ENCODE data around the gene VPS29.
A peak's percentile ranks its signal among the peaks of the same experiment; 100 is the strongest.
"Not testable (repeated sequence)": the region's sequence is repeated elsewhere in the genome, so short reads cannot be mapped to it uniquely, and the experiment has no call there.

Gene VPS29

GRCh38 chr12:110520876-110521712, 19.2 kb upstream of the VPS29 start:
- not testable (repeated sequence) for H3K27me3 ChIP-seq (ENCODE audit: control insufficient read depth in 1 of 2, insufficient read depth in 2 of 2, low read length in 2 of 2); H3K4me1 ChIP-seq (ENCODE audit: control insufficient read depth, insufficient read depth, low read length); H3K9ac ChIP-seq (ENCODE audit: low read length in 2 of 2); H3K36me3 ChIP-seq (ENCODE audit: control insufficient read depth in 2 of 2, insufficient read depth in 2 of 2, low read length in 2 of 2); H3K27ac ChIP-seq (ENCODE audit: low read length); H3K4me3 ChIP-seq (ENCODE audit: low read length in 2 of 2); H3K9me3 ChIP-seq (ENCODE audit: control insufficient read depth in 2 of 2, low read length in 2 of 2)

- not testable (repeated sequence) for H3K27ac ChIP-seq (ENCODE audit: low read length); H3K36me3 ChIP-seq (ENCODE audit: control insufficient read depth in 2 of 2, insufficient read depth in 2 of 2, low read length in 2 of 2); H3K4me3 ChIP-seq (ENCODE audit: low read length in 2 of 2); H3K9me3 ChIP-seq (ENCODE audit: control insufficient read depth in 2 of 2, low read length in 2 of 2); H3K27me3 ChIP-seq (ENCODE audit: control insufficient read depth in 1 of 2, insufficient read depth in 2 of 2, low read length in 2 of 2); H3K9ac ChIP-seq (ENCODE audit: low read length in 2 of 2); H3K4me1 ChIP-seq (ENCODE audit: control insufficient read depth, insufficient read depth, low read length)
Measured at GRCh38 chr12:110518014-110518413, 16.1 kb upstream of the VPS29 start.

DNA sequence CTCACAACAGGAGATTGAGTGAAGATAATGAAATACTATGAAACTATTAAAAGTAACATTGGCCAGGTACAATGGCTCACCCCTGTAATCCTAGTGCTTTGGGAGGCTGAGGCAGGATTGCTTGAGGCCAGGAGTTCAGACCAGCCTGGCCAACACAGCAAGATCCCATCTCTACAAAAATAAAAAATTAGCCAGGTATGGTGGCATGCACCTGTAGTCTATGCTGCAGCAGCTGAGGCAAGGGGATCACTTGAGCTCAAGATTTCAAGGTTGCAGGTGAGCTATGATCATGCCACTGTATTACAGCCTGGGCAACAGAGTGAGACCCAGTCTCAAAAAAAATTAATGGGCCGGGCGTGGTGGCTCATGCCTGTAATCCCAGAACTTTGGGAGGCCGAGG, 15.1 kb upstream of the VPS29 start:
- Histone ChIP-seq H3K36me3 (ENCODE audit: control insufficient read depth in 2 of 2, insufficient read depth in 2 of 2, low read length in 2 of 2) (no peaks in the 10 kb centered on the region), H3K27ac (ENCODE audit: low read length) (no peak overlapping the region), H3K27me3 (ENCODE audit: control insufficient read depth in 1 of 2, insufficient read depth in 2 of 2, low read length in 2 of 2) (no peaks in the 10 kb centered on the region), H3K4me3 (ENCODE audit: low read length in 2 of 2) (no peak overlapping the region), H3K4me1 (ENCODE audit: control insufficient read depth, insufficient read depth, low read length) (no peaks in the 10 kb centered on the region), H3K9me3 (ENCODE audit: control insufficient read depth in 2 of 2, low read length in 2 of 2) (no peaks in the 10 kb centered on the region), H3K9ac (ENCODE audit: low read length in 2 of 2) (no peak overlapping the region)

GRCh38 chr12:110514363-110514762, 12.5 kb upstream of the VPS29 start:
- no peaks in the 10 kb centered on the region for H3K9me3 ChIP-seq (ENCODE audit: control insufficient read depth in 2 of 2, low read length in 2 of 2)
- no peaks in the 10 kb centered on the region for H3K4me1 ChIP-seq (ENCODE audit: control insufficient read depth, insufficient read depth, low read length)
- H3K4me3 ChIP-seq (ENCODE audit: low read length in 2 of 2): no peak overlapping the region
- H3K27me3 ChIP-seq (ENCODE audit: control insufficient read depth in 1 of 2, insufficient read depth in 2 of 2, low read length in 2 of 2): no peaks in the 10 kb centered on the region
- no peak overlapping the region for H3K9ac ChIP-seq (ENCODE audit: low read length in 2 of 2)
- H3K36me3 ChIP-seq (ENCODE audit: control insufficient read depth in 2 of 2, insufficient read depth in 2 of 2, low read length in 2 of 2): no peaks in the 10 kb centered on the region
- H3K27ac ChIP-seq (ENCODE audit: low read length): no peak overlapping the region

GRCh38 chr12:110513842-110514241, 11.9 kb upstream of the VPS29 start:
- Histone ChIP-seq H3K36me3 (ENCODE audit: control insufficient read depth in 2 of 2, insufficient read depth in 2 of 2, low read length in 2 of 2) (no peaks in the 10 kb centered on the region), H3K27me3 (ENCODE audit: control insufficient read depth in 1 of 2, insufficient read depth in 2 of 2, low read length in 2 of 2) (no peaks in the 10 kb centered on the region)

DNA sequence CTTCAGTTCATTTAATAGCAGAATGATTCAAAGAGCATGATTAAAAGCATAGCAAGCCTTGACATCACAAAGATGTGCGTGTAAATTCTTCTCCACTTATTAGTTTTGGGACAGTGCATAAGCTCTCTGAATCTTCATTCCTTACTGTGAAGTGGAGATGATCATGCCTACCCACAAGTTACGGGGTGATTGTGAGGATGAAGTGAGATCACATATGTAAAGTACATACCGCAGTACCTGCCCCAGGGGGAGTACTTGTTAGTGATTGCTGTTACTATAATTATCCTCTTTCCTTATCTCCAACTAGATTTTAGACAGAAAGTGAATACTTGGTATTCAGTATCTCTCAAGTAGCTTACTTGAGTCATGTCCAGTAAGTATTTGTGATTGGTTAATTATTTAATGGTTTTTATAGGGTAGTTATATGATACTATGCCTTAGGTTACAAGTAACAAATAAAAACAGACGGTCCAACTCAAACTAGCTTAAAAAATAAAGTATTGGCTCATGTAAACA, 6.2 kb upstream of the VPS29 start:
- Histone ChIP-seq H3K36me3 (ENCODE audit: control insufficient read depth in 2 of 2, insufficient read depth in 2 of 2, low read length in 2 of 2) (no peaks in the 10 kb centered on the region), H3K4me1 (ENCODE audit: control insufficient read depth, insufficient read depth, low read length) (no peaks in the 10 kb centered on the region), H3K27ac (ENCODE audit: low read length) (no peak overlapping the region), H3K27me3 (ENCODE audit: control insufficient read depth in 1 of 2, insufficient read depth in 2 of 2, low read length in 2 of 2) (no peaks in the 10 kb centered on the region), H3K9ac (ENCODE audit: low read length in 2 of 2) (no peak overlapping the region), H3K9me3 (ENCODE audit: control insufficient read depth in 2 of 2, low read length in 2 of 2) (no peaks in the 10 kb centered on the region), H3K4me3 (ENCODE audit: low read length in 2 of 2) (no peak overlapping the region)

More at GRCh38 chr12:110513842-110514241, 11.9 kb upstream of the VPS29 start:
- Histone ChIP-seq H3K4me3 (ENCODE audit: low read length in 2 of 2) (no peak overlapping the region), H3K9ac (ENCODE audit: low read length in 2 of 2) (no peak overlapping the region), H3K9me3 (ENCODE audit: control insufficient read depth in 2 of 2, low read length in 2 of 2) (no peaks in the 10 kb centered on the region), H3K4me1 (ENCODE audit: control insufficient read depth, insufficient read depth, low read length) (no peaks in the 10 kb centered on the region), H3K27ac (ENCODE audit: low read length) (no peak overlapping the region)

DNA sequence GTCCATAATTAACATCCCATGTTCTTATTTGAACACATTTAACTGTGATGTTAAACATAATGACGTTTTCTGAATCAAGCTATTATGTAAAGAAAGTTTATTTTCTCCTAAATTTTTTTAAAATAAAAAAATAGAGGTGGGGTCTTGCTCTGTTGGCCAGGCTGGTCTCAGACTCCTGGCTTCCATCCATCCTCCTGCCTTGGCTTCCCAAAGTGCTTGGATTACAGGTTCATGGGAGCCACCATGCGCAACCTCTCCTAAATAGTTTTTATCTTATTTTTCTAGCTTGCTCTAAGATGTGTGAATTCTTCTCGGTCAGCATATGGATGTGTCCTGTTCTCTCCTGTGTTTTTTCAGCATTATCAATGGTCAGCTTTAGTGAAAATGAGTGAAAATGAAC, 3.4 kb upstream of the VPS29 start:
- Histone ChIP-seq H3K27ac (ENCODE audit: low read length) (no peak overlapping the region), H3K27me3 (ENCODE audit: control insufficient read depth in 1 of 2, insufficient read depth in 2 of 2, low read length in 2 of 2) (no peaks in the 10 kb centered on the region), H3K9ac (ENCODE audit: low read length in 2 of 2) (no peak overlapping the region), H3K36me3 (ENCODE audit: control insufficient read depth in 2 of 2, insufficient read depth in 2 of 2, low read length in 2 of 2) (no peaks in the 10 kb centered on the region), H3K4me1 (ENCODE audit: control insufficient read depth, insufficient read depth, low read length) (peaks cover 14% of the 10 kb centered on the region), H3K4me3 (ENCODE audit: low read length in 2 of 2) (no peak overlapping the region), H3K9me3 (ENCODE audit: control insufficient read depth in 2 of 2, low read length in 2 of 2) (no peaks in the 10 kb centered on the region)

GRCh38 chr12:110503432-110503831, 1.5 kb upstream of the VPS29 start:
- Histone ChIP-seq H3K27ac (ENCODE audit: low read length) (no peak overlapping the region), H3K9me3 (ENCODE audit: control insufficient read depth in 2 of 2, low read length in 2 of 2) (no peaks in the 10 kb centered on the region), H3K4me1 (ENCODE audit: control insufficient read depth, insufficient read depth, low read length) (peaks cover 19% of the 10 kb centered on the region), H3K27me3 (ENCODE audit: control insufficient read depth in 1 of 2, insufficient read depth in 2 of 2, low read length in 2 of 2) (no peaks in the 10 kb centered on the region), H3K4me3 (ENCODE audit: low read length in 2 of 2) (no peak overlapping the region), H3K9ac (ENCODE audit: low read length in 2 of 2) (no peak overlapping the region), H3K36me3 (ENCODE audit: control insufficient read depth in 2 of 2, insufficient read depth in 2 of 2, low read length in 2 of 2) (no peaks in the 10 kb centered on the region)

- Histone ChIP-seq H3K27ac (ENCODE audit: low read length) (peak overlapping the region; percentile 78), H3K4me1 (ENCODE audit: control insufficient read depth, insufficient read depth, low read length) (peaks cover 19% of the 10 kb centered on the region), H3K27me3 (ENCODE audit: control insufficient read depth in 1 of 2, insufficient read depth in 2 of 2, low read length in 2 of 2) (no peaks in the 10 kb centered on the region), H3K36me3 (ENCODE audit: control insufficient read depth in 2 of 2, insufficient read depth in 2 of 2, low read length in 2 of 2) (no peaks in the 10 kb centered on the region), H3K4me3 (ENCODE audit: low read length in 2 of 2) (peak overlapping the region; percentile 85 to 96), H3K9ac (ENCODE audit: low read length in 2 of 2) (peak overlapping the region; percentile 96 to 98), H3K9me3 (ENCODE audit: control insufficient read depth in 2 of 2, low read length in 2 of 2) (no peaks in the 10 kb centered on the region)
Measured at GRCh38 chr12:110501399-110501751, 536 bp downstream of the VPS29 start.

GRCh38 chr12:110498984-110499706, 2.8 kb downstream of the VPS29 start:
- Histone ChIP-seq H3K9me3 (ENCODE audit: control insufficient read depth in 2 of 2, low read length in 2 of 2) (no peaks in the 10 kb centered on the region), H3K27me3 (ENCODE audit: control insufficient read depth in 1 of 2, insufficient read depth in 2 of 2, low read length in 2 of 2) (no peaks in the 10 kb centered on the region), H3K4me3 (ENCODE audit: low read length in 2 of 2) (no peak overlapping the region), H3K36me3 (ENCODE audit: control insufficient read depth in 2 of 2, insufficient read depth in 2 of 2, low read length in 2 of 2) (peaks cover 5 to 12% of the 10 kb centered on the region in 2 donors), H3K9ac (ENCODE audit: low read length in 2 of 2) (no peak overlapping the region), H3K27ac (ENCODE audit: low read length) (peak overlapping the region; percentile 1), H3K4me1 (ENCODE audit: control insufficient read depth, insufficient read depth, low read length) (peaks cover 19% of the 10 kb centered on the region)

DNA sequence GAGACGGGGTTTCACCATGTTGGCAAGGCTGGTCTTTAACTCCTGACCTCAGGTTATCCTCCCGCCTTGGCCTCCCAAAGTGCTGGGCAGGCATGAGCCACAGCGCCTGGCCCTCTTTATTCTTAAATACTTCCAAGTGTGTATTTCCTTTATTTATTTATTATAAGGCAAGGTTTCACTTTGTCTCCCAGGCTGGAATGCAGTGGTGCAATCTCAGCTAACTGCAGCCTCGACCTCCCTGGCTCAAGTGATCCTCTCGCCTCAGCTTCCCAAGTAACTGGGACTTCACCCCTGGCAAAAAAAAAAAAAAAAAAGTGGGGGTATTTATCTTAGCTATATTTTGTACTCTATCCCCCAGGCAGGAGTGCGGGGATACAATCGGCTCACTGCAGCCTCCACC, 26.5 kb downstream of the VPS29 start:
- Histone ChIP-seq H3K27me3 (ENCODE audit: control insufficient read depth in 1 of 2, insufficient read depth in 2 of 2, low read length in 2 of 2) (no peaks in the 10 kb centered on the region), H3K36me3 (ENCODE audit: control insufficient read depth in 2 of 2, insufficient read depth in 2 of 2, low read length in 2 of 2) (peaks cover 0 to 2% of the 10 kb centered on the region in 2 donors), H3K27ac (ENCODE audit: low read length) (no peak overlapping the region)

More for the DNA sequence above, 26.5 kb downstream of the VPS29 start:
- Histone ChIP-seq H3K9me3 (ENCODE audit: control insufficient read depth in 2 of 2, low read length in 2 of 2) (no peaks in the 10 kb centered on the region), H3K9ac (ENCODE audit: low read length in 2 of 2) (no peak overlapping the region), H3K4me1 (ENCODE audit: control insufficient read depth, insufficient read depth, low read length) (no peaks in the 10 kb centered on the region), H3K4me3 (ENCODE audit: low read length in 2 of 2) (no peak overlapping the region)

Data from stomach smooth muscle (tissue), 2 donors.